Measurements from ENCODE around the gene MRPS34.

The MRPS34 gene

DNA sequence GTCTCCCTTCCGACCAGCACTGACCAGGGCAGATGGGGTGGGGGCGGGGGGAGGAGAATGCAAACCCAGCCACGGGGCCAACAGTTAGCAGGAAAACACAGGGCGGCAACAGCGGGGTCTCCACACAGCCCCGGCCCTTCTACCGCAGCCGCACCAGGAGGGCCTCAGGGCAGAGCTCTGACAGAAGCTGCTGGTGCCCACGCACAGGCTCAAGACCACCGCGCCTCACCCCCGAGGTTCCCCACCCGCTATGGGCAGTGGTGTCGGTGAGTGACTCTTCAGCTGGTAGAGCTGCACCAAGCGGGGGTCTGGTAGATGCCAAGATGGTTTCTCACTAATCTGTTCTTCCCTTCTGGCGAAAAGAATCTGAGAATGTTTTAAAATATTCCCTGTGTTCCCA lies 37.6 kb upstream of the MRPS34 start:
- H3K27ac ChIP-seq: no peak overlapping the region
- H3K4me1 ChIP-seq (ENCODE audit: low read depth, poor library complexity, severe bottlenecking): no peaks in the 10 kb centered on the region
- TF ChIP-seq, protein P1, sequence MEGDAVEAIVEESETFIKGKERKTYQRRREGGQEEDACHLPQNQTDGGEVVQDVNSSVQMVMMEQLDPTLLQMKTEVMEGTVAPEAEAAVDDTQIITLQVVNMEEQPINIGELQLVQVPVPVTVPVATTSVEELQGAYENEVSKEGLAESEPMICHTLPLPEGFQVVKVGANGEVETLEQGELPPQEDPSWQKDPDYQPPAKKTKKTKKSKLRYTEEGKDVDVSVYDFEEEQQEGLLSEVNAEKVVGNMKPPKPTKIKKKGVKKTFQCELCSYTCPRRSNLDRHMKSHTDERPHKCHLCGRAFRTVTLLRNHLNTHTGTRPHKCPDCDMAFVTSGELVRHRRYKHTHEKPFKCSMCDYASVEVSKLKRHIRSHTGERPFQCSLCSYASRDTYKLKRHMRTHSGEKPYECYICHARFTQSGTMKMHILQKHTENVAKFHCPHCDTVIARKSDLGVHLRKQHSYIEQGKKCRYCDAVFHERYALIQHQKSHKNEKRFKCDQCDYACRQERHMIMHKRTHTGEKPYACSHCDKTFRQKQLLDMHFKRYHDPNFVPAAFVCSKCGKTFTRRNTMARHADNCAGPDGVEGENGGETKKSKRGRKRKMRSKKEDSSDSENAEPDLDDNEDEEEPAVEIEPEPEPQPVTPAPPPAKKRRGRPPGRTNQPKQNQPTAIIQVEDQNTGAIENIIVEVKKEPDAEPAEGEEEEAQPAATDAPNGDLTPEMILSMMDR (conservative IDR thresholded peaks at IDR 0.05; ENCODE audit: low read depth, low read length): no peak

DNA sequence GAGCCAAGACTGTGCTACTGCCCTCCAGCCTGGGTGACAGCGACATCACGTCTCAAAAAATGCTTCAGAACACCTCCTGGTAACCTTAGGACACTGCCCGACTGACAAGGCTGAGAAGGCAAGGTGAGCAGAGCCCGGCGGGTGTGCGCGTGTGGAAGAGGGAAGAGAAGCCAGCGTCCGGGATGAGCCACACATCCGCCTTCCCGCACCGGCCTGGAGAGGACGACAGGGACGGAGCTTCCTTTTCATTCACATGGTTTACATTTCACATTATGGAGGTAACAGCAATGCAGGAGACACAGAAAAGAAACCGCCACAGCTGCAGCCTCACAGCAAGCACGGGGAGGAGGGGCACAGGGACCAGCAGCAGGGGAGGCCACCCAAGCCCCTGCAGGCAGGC lies 37.2 kb upstream of the MRPS34 start:
- H3K4me1 ChIP-seq (ENCODE audit: low read depth, poor library complexity, severe bottlenecking): no peaks in the 10 kb centered on the region
- H3K79me2 ChIP-seq (ENCODE audit: insufficient read depth, low read depth): no peaks in the 10 kb centered on the region
- H4K20me1 ChIP-seq (ENCODE audit: insufficient read depth): no peaks in the 10 kb centered on the region
- H3K27ac ChIP-seq: no peak overlapping the region
- H3K4me3 ChIP-seq (IDR thresholded peaks at IDR 0.05; ENCODE audit: insufficient read depth, low read depth, low read length): no peak overlapping the region
- H3K9ac ChIP-seq: no peak overlapping the region
- H3K4me2 ChIP-seq: no peak overlapping the region
- peaks cover 6% of the 10 kb centered on the region; the same call in 1 of the 2 replicates for H3K36me3 ChIP-seq (ENCODE audit: insufficient read depth)
- TF ChIP-seq, protein P1 (conservative IDR thresholded peaks at IDR 0.05; ENCODE audit: low read depth, low read length): no peak
- H3K27me3 ChIP-seq (ENCODE audit: insufficient read depth, low read depth): no peaks in the 10 kb centered on the region
- no peak overlapping the region for H2AFZ ChIP-seq (ENCODE audit: low read depth)

More for the DNA sequence above, 37.6 kb upstream of the MRPS34 start:
- peaks cover 6% of the 10 kb centered on the region; the same call in 1 of the 2 replicates for H3K36me3 ChIP-seq (ENCODE audit: insufficient read depth)
- no peak overlapping the region for H2AFZ ChIP-seq (ENCODE audit: low read depth)
- H3K27me3 ChIP-seq (ENCODE audit: insufficient read depth, low read depth): no peaks in the 10 kb centered on the region
- no peaks in the 10 kb centered on the region for H3K79me2 ChIP-seq (ENCODE audit: insufficient read depth, low read depth)
- no peaks in the 10 kb centered on the region for H4K20me1 ChIP-seq (ENCODE audit: insufficient read depth)
- no peak overlapping the region for H3K4me2 ChIP-seq
- no peak overlapping the region for H3K4me3 ChIP-seq (IDR thresholded peaks at IDR 0.05; ENCODE audit: insufficient read depth, low read depth, low read length)
- no peak overlapping the region for H3K9ac ChIP-seq

DNA sequence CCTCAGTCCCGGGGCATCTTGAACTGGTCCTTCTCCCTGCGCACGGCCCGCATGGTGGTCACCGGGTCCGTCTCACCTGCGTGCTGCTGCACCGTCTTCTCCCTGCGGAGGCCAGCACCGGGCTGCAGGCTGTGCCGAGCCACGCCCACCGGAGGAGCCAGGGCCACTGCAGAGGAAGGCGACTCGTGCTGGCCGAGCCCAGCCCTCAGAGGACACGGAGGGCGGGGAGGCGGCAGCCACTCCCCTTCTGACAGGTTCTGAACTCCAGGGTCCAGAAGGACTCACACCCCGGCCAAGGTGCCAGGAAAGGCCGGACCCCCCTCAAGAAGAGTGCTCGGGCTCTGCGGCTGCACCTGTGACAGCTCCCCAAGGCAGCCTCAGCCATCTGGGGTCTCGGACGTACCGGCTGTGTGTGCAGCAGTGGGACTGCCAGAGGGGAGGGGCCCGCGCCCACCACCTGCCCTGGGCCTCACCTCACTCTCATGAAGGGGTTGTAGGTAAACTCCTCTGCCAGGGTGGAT lies 36.4 kb upstream of the MRPS34 start:
- Histone ChIP-seq H3K9ac (no peak overlapping the region), H3K4me2 (no peak overlapping the region), H2AFZ (ENCODE audit: low read depth) (no peak overlapping the region), H3K4me1 (ENCODE audit: low read depth, poor library complexity, severe bottlenecking) (no peaks in the 10 kb centered on the region), H3K27ac (no peak overlapping the region), H3K79me2 (ENCODE audit: insufficient read depth, low read depth) (no peaks in the 10 kb centered on the region), H4K20me1 (ENCODE audit: insufficient read depth) (no peaks in the 10 kb centered on the region), H3K4me3 (IDR thresholded peaks at IDR 0.05; ENCODE audit: insufficient read depth, low read depth, low read length) (no peak overlapping the region), H3K36me3 (ENCODE audit: insufficient read depth) (peaks cover 6% of the 10 kb centered on the region; the same call in 1 of the 2 replicates), H3K27me3 (ENCODE audit: insufficient read depth, low read depth) (no peaks in the 10 kb centered on the region)
- TF ChIP-seq, protein P1 (conservative IDR thresholded peaks at IDR 0.05; ENCODE audit: low read depth, low read length): no peak

DNA sequence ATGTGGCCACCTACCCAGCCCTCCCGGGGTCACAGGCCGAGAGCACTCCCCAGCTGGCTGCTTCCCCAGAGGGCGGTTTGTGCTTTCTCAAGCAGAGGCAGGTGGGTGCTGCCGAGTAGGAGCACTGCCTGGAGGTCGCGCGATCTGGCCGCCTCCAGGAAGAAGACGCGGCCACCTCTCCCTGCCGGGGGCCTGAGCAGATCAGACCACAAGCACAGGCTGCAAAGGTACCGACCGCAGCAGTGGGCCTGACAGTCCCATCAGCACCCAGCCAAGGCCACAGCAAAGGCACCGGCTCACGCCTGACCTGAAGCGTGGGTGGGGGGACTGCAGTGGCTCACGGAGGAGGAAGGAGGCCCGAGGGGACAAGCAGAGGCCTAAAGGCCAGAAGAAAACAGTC lies 35.8 kb upstream of the MRPS34 start:
- H3K36me3 ChIP-seq (ENCODE audit: insufficient read depth): peaks cover 6% of the 10 kb centered on the region; the same call in 1 of the 2 replicates
- no peak overlapping the region for H3K27ac ChIP-seq
- no peaks in the 10 kb centered on the region for H4K20me1 ChIP-seq (ENCODE audit: insufficient read depth)

More for the DNA sequence above, 35.8 kb upstream of the MRPS34 start:
- TF ChIP-seq, protein P1 (conservative IDR thresholded peaks at IDR 0.05; ENCODE audit: low read depth, low read length): no peak
- H3K4me3 ChIP-seq (IDR thresholded peaks at IDR 0.05; ENCODE audit: insufficient read depth, low read depth, low read length): no peak overlapping the region
- no peaks in the 10 kb centered on the region for H3K79me2 ChIP-seq (ENCODE audit: insufficient read depth, low read depth)
- H3K4me2 ChIP-seq: no peak overlapping the region
- H3K27me3 ChIP-seq (ENCODE audit: insufficient read depth, low read depth): no peaks in the 10 kb centered on the region
- no peak overlapping the region for H3K9ac ChIP-seq
- no peaks in the 10 kb centered on the region for H3K4me1 ChIP-seq (ENCODE audit: low read depth, poor library complexity, severe bottlenecking)
- no peak overlapping the region for H2AFZ ChIP-seq (ENCODE audit: low read depth)
